ENCODE measurements around the gene FRMD5.

Gene FRMD5

GRCh38 chr15:44160796-44161195 lies 34.3 kb downstream of the FRMD5 start:
- no peak for DNase-seq (ENCODE audit: low spot score)

GRCh38 chr15:44159492-44159891 lies 35.6 kb downstream of the FRMD5 start:
- DNase-seq (ENCODE audit: low spot score) = no peak

GRCh38 chr15:44158111-44158510 lies 37.0 kb downstream of the FRMD5 start:
- no peak for DNase-seq (ENCODE audit: low spot score)

- DNase-seq (ENCODE audit: low spot score) = peak; percentile 56
Measured at GRCh38 chr15:44157679-44158078, 37.4 kb downstream of the FRMD5 start.

- DNase-seq (ENCODE audit: low spot score) = no peak
Measured at GRCh38 chr15:44153352-44153751, 41.7 kb downstream of the FRMD5 start.

GRCh38 chr15:44149224-44149623 lies 45.8 kb downstream of the FRMD5 start:
- no peak for DNase-seq (ENCODE audit: low spot score)

- no peak for DNase-seq (ENCODE audit: low spot score)
Measured at GRCh38 chr15:44148580-44148979, 46.5 kb downstream of the FRMD5 start.

GRCh38 chr15:44147636-44148035 lies 47.4 kb downstream of the FRMD5 start:
- no peak for DNase-seq (ENCODE audit: low spot score)

- DNase-seq (ENCODE audit: low spot score) = no peak
Measured at GRCh38 chr15:44145495-44145894, 49.6 kb downstream of the FRMD5 start.

- DNase-seq (ENCODE audit: low spot score) = no peak
Measured at GRCh38 chr15:44144992-44145391, 50.1 kb downstream of the FRMD5 start.

- DNase-seq (ENCODE audit: low spot score) = no peak
Measured at GRCh38 chr15:44144184-44144583, 50.9 kb downstream of the FRMD5 start.

- no peak for DNase-seq (ENCODE audit: low spot score)
Measured at GRCh38 chr15:44137750-44138149, 57.3 kb downstream of the FRMD5 start.

GRCh38 chr15:44136991-44137477 lies 58.0 kb downstream of the FRMD5 start:
- DNase-seq (ENCODE audit: low spot score) = no peak

GRCh38 chr15:44132057-44132456 lies 63.0 kb downstream of the FRMD5 start:
- DNase-seq (ENCODE audit: low spot score) = no peak

- DNase-seq (ENCODE audit: low spot score) = no peak
Measured at GRCh38 chr15:44130778-44131177, 64.3 kb downstream of the FRMD5 start.

GRCh38 chr15:44129911-44130310 lies 65.2 kb downstream of the FRMD5 start:
- DNase-seq (ENCODE audit: low spot score) = no peak

GRCh38 chr15:44128443-44128842 lies 66.6 kb downstream of the FRMD5 start:
- no peak for DNase-seq (ENCODE audit: low spot score)

- no peak for DNase-seq (ENCODE audit: low spot score)
Measured at GRCh38 chr15:44125879-44126278, 69.2 kb downstream of the FRMD5 start.

GRCh38 chr15:44102675-44103254 lies 92.3 kb downstream of the FRMD5 start:
- peak; percentile 67 for DNase-seq (ENCODE audit: low spot score)

GRCh38 chr15:44101944-44102343 lies 93.1 kb downstream of the FRMD5 start:
- DNase-seq (ENCODE audit: low spot score) = peak; percentile 11

- no peak for DNase-seq (ENCODE audit: low spot score)
Measured at GRCh38 chr15:44101286-44101685, 93.8 kb downstream of the FRMD5 start.

GRCh38 chr15:44099671-44100070 lies 95.4 kb downstream of the FRMD5 start:
- no peak for DNase-seq (ENCODE audit: low spot score)

GRCh38 chr15:44097552-44097951 lies 97.5 kb downstream of the FRMD5 start:
- no peak for DNase-seq (ENCODE audit: low spot score)

GRCh38 chr15:44096596-44096995 lies 98.5 kb downstream of the FRMD5 start:
- DNase-seq (ENCODE audit: low spot score) = no peak

GRCh38 chr15:44094781-44095180 lies 100.3 kb downstream of the FRMD5 start:
- no peak for DNase-seq (ENCODE audit: low spot score)
